HEK293T (cell line): ENCODE results near the gene TCF12.

Experiments used
- ARNT ChIP-seq: fragments of 450-650 bp; IDR thresholded peaks from 2 replicates; pipeline ENCODE4 v1.6.1; 2017; ENCODE audit warnings: mild to moderate bottlenecking
- BHLHE40 ChIP-seq: fragments of 450-650 bp; IDR thresholded peaks from 2 replicates; pipeline ENCODE4 v1.6.1; 2016; ENCODE audit warnings: mild to moderate bottlenecking, moderate library complexity, borderline replicate concordance
- ELF4 ChIP-seq: fragments of 450-650 bp; IDR thresholded peaks from 2 replicates; pipeline ENCODE4 v1.6.1; 2017; ENCODE audit warnings: antibody characterized with exemption
- FOXA1 ChIP-seq: fragments of 450-650 bp; IDR thresholded peaks from 2 replicates; pipeline ENCODE4 v1.6.1; 2016; ENCODE audit warnings: mild to moderate bottlenecking
- FOXK2 ChIP-seq: fragments of 450-650 bp; IDR thresholded peaks from 2 replicates; pipeline ENCODE4 v1.6.1; 2016; ENCODE audit warnings: mild to moderate bottlenecking
- FOXM1 ChIP-seq: fragments of 450-650 bp; IDR thresholded peaks from 2 replicates; pipeline ENCODE4 v1.6.1; 2017; ENCODE audit warnings: mild to moderate bottlenecking, borderline replicate concordance
- L3MBTL2 ChIP-seq: fragments of 450-650 bp; conservative IDR thresholded peaks from 2 replicates; pipeline ENCODE4 v1.6.1; 2016; ENCODE audit warnings: mild to moderate bottlenecking
- LEF1 ChIP-seq: fragments of 450-650 bp; IDR thresholded peaks from 2 replicates; pipeline ENCODE4 v1.6.1; 2017; ENCODE audit warnings: mild to moderate bottlenecking, borderline replicate concordance
- NFRKB ChIP-seq: fragments of 450-650 bp; IDR thresholded peaks from 2 replicates; pipeline ENCODE4 v1.6.1; 2016; ENCODE audit warnings: mild to moderate bottlenecking, moderate library complexity
- SP1 ChIP-seq: fragments of 450-650 bp; IDR thresholded peaks from 2 replicates; pipeline ENCODE4 v1.6.1; 2017
- SUZ12 ChIP-seq: fragments of 450-650 bp; IDR thresholded peaks from 2 replicates; pipeline ENCODE4 v1.6.1; 2016; ENCODE audit warnings: mild to moderate bottlenecking
- TARDBP ChIP-seq: fragments of 450-650 bp; IDR thresholded peaks from 2 replicates; pipeline ENCODE4 v1.6.1; 2016
- ZNF384 ChIP-seq: fragments of 450-650 bp; IDR thresholded peaks from 2 replicates; pipeline ENCODE4 v1.6.1; 2016
- TF ChIP-seq, protein P1 (sequence below): fragments of 450-650 bp; IDR thresholded peaks from 2 replicates; pipeline ENCODE4 v1.6.1; 2016

DNA sequence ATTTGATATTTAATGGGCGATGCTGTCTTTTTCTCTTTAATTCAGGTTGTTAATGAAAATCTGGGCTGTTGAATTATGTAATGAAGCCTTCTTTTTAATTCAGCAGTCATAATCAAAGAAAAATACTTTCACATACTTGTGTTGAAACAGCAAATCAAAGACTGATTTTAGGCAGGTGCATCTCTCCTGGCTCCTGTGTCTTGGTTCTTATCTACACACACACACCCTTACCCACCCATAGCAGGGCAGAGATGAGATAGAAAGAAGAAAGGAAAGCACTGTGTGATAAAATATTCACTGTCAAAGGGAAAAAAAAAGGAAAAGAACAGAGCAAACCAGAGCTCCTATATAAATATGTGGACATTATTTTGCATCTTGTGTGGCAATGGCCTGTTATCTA lies 327.3 kb downstream of the TCF12 start:
- no peak for TF ChIP-seq BHLHE40
- TF ChIP-seq SUZ12: no peak
- no peak for TF ChIP-seq ARNT
- no peak for TF ChIP-seq FOXM1
- TF ChIP-seq ZNF384: no peak
- no peak for TF ChIP-seq SP1
- no peak for TF ChIP-seq L3MBTL2
- TF ChIP-seq, protein P1, sequence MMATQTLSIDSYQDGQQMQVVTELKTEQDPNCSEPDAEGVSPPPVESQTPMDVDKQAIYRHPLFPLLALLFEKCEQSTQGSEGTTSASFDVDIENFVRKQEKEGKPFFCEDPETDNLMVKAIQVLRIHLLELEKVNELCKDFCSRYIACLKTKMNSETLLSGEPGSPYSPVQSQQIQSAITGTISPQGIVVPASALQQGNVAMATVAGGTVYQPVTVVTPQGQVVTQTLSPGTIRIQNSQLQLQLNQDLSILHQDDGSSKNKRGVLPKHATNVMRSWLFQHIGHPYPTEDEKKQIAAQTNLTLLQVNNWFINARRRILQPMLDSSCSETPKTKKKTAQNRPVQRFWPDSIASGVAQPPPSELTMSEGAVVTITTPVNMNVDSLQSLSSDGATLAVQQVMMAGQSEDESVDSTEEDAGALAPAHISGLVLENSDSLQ: no peak
- TF ChIP-seq LEF1: no peak
- no peak for TF ChIP-seq ELF4
- no peak for TF ChIP-seq NFRKB
- TF ChIP-seq FOXA1: no peak
- TF ChIP-seq FOXK2: no peak
- TF ChIP-seq TARDBP: no peak
